B cell (primary cell): ENCODE measurements around the gene ITGAV. TPM values are rescaled to one million over a fixed set of nuclear protein-coding genes. Genes with fewer than 3 reads are reported as not detected.

Experiments used
- ATAC-seq: fragments of 200-7000 bp; cut with Tn5 transposase; one replicate; pipeline ENCODE4 v1.10.0; 2021; ENCODE audit warnings: low read depth, mild to moderate bottlenecking, moderate number of reproducible peaks, moderate library complexity
- CTCF ChIA-PET: fragments of 350-600 bp; sonication (Branson Sonifier 250); formaldehyde crosslinking; loops from one replicate; lab custom pipeline; 2021; ENCODE audit warnings: antibody characterized with exemption, inconsistent platforms; lab: Charles Lee
- POLR2A ChIA-PET: fragments of 350-600 bp; sonication (Branson Sonifier 250); formaldehyde crosslinking; loops from one replicate; lab custom pipeline; 2021; ENCODE audit warnings: antibody characterized with exemption; lab: Charles Lee
- DNase-seq: peaks from one replicate; pipeline ENCODE4 v3.0.0; 2013
- H2AFZ ChIP-seq: 2 replicates; pipeline ENCODE4 v1.6.1; 2012; ENCODE audit warnings: mild to moderate bottlenecking, low read depth, low read length; ENCODE audit not compliant: insufficient read depth, poor library complexity, severe bottlenecking
- H3K27ac ChIP-seq, 2 donors: 1 replicate in 1 of 2; 2 replicates in 1 of 2; pipeline ENCODE4 v1.5.1; 2012 to 2013; ENCODE audit warnings: low read length in 2 of 2, mild to moderate bottlenecking in 2 of 2, moderate library complexity in 1 of 2
- H3K27me3 ChIP-seq, 4 experiments: fragments of 200-600 bp in 1 of 4; sonication (generic) in 1 of 4; replicated peaks in 1 of 4; 1 replicate in 2 of 4; 2 replicates in 2 of 4; pipeline versions ENCODE4 v1.6.1 to v1.7.0; 2013 to 2016; ENCODE audit warnings: low read length in 3 of 4, mild to moderate bottlenecking in 2 of 4, mixed read lengths in 1 of 4, moderate library complexity in 1 of 4; ENCODE audit not compliant: insufficient read depth in 4 of 4, control insufficient read depth in 3 of 4; ENCODE audit errors: control extremely low read depth in 1 of 4
- H3K36me3 ChIP-seq, 2 experiments: replicated peaks in 1 of 2; 1 replicate in 1 of 2; 2 replicates in 1 of 2; pipeline versions ENCODE4 v1.6.1 to v1.7.1; 2013; ENCODE audit warnings: low read length in 1 of 2; ENCODE audit not compliant: insufficient read depth in 2 of 2, control insufficient read depth in 1 of 2; ENCODE audit errors: control extremely low read depth in 1 of 2, extremely low read depth in 1 of 2
- H3K4me1 ChIP-seq, 2 donors: fragments of 200-600 bp in 1 of 2; sonication (generic) in 1 of 2; 1 replicate in 1 of 2; 2 replicates in 1 of 2; pipeline versions ENCODE4 v1.5.1 to v1.6.1; 2013 to 2017; ENCODE audit warnings: low read length in 2 of 2; ENCODE audit not compliant: control insufficient read depth in 2 of 2, insufficient read depth in 2 of 2
- H3K4me2 ChIP-seq: replicated peaks from 2 replicates; pipeline ENCODE3; 2012; ENCODE audit warnings: mild to moderate bottlenecking, low read depth, low read length; ENCODE audit not compliant: poor library complexity, severe bottlenecking
- H3K4me3 ChIP-seq, 5 experiments: fragments of 200-600 bp in 1 of 5; sonication (generic) in 1 of 5; 1 replicate in 3 of 5; 2 replicates in 2 of 5; pipeline versions ENCODE4 v1.5.1 to v1.7.0; 2011 to 2016; ENCODE audit warnings: low read length in 4 of 5, mild to moderate bottlenecking in 4 of 5, low read depth in 2 of 5, control low read depth in 1 of 5, moderate library complexity in 1 of 5; ENCODE audit not compliant: insufficient read depth in 1 of 5; ENCODE audit errors: control extremely low read depth in 1 of 5, extremely low read depth in 1 of 5
- H3K79me2 ChIP-seq: fragments of 200-600 bp; sonication (generic); one replicate; pipeline ENCODE4 v1.6.0; 2016; ENCODE audit warnings: low read length; ENCODE audit not compliant: control insufficient read depth, insufficient read depth
- H3K9ac ChIP-seq: fragments of 200-600 bp; sonication (generic); 2 replicates; pipeline ENCODE4 v1.6.1; 2017; ENCODE audit warnings: mild to moderate bottlenecking, low read length, moderate library complexity
- H3K9me3 ChIP-seq, 3 donors: one replicate each; pipeline versions ENCODE4 v1.6.1 to v1.7.1; 2013; ENCODE audit warnings: low read length in 2 of 3; ENCODE audit not compliant: control insufficient read depth in 2 of 3, insufficient read depth in 1 of 3; ENCODE audit errors: control extremely low read depth in 1 of 3
- H4K20me1 ChIP-seq: 2 replicates; pipeline ENCODE4 v1.6.0; 2012; ENCODE audit warnings: mild to moderate bottlenecking, low read length; ENCODE audit not compliant: insufficient read depth, control insufficient read depth, poor library complexity, severe bottlenecking
- H3K27ac Mint-ChIP-seq: one replicate; pipeline ENCODE4 v1.8.0; 2021; ENCODE audit warnings: mixed read lengths
- H3K27me3 Mint-ChIP-seq: one replicate; pipeline ENCODE4 v1.8.0; 2021; ENCODE audit warnings: mixed read lengths
- H3K4me1 Mint-ChIP-seq: one replicate; pipeline ENCODE4 v1.8.0; 2021; ENCODE audit warnings: mixed read lengths
- H3K4me3 Mint-ChIP-seq: one replicate; pipeline ENCODE4 v1.8.0; 2021; ENCODE audit warnings: mixed read lengths
- H3K9me3 Mint-ChIP-seq: one replicate; pipeline ENCODE4 v1.8.0; 2022; ENCODE audit warnings: mixed read lengths; ENCODE audit not compliant: insufficient read depth
- EZH2 ChIP-seq: IDR thresholded peaks from 2 replicates; pipeline ENCODE4 v1.6.1; 2012; ENCODE audit warnings: borderline replicate concordance, low read depth, mild to moderate bottlenecking, moderate library complexity, low read length; ENCODE audit not compliant: insufficient read depth, poor library complexity, severe bottlenecking
- WGBS: methylation state at CpG from one replicate; pipeline ENCODE4 v1.1.5; 2013; ENCODE audit warnings: missing lambda C conversion rate; ENCODE audit not compliant: insufficient coverage; 5-methylcytosine and 5-hydroxymethylcytosine counted together
- intact Hi-C: fragments of 100-400 bp; cut with micrococcal nuclease; formaldehyde crosslinking; loops from one replicate; pipeline ENCODE4 v1.10.0; 2022
- polyA plus RNA-seq: library from polyadenylated mRNA; depleted of rRNA; stranded (reverse); fragments of >200 nt; gene quantifications from 2 replicates; pipeline ENCODE4 v1.2.3, GENCODE V29; 2012
- total RNA-seq, 2 donors: library from RNA; stranded (reverse); fragments of 120-200 nt in 1 of 2; gene quantifications; 1 replicate in 1 of 2; 2 replicates in 1 of 2; pipeline versions ENCODE4 v1.2.3 to v1.2.4, GENCODE V29; 2013 to 2022
- TF ChIP-seq, protein P1 (sequence below): fragments of 200-600 bp; IDR thresholded peaks from one replicate; pipeline ENCODE4 v1.8.0; 2022; ENCODE audit warnings: antibody characterized with exemption, mild to moderate bottlenecking

ITGAV gene
- total and polyA plus RNA-seq, 2 donors (not counting 1 experiment from before 2014, with no cell fraction given) = 0.58 to 3.6 TPM

DNA sequence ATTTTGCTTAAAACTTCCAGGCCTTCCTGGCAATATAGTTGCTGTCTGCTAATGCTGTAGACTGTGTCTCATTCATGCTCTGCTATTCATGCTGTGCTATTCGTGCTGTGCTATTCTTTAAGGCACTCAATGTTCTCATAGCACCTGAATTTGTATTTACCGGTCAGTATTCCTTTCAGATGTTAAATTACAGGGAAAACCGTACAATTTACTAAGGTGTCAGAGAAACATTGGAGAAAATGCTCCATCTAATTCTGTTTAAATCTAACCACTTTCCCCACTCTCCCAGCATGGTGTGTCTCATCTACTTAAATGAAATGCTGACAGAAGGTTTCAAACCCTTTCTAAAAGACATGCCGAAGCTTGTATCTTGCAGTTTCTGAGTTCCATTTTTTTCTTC, 129.0 kb downstream of the ITGAV start:
- intact Hi-C loops = no loop called here
- ATAC-seq (no peak), DNase-seq (no peak)
- H4K20me1 ChIP-seq = no peaks in the 10 kb centered on the region
- H2AFZ ChIP-seq = no peak overlapping the region
- H3K9me3 Mint-ChIP-seq = no peaks in the 10 kb centered on the region
- no peaks in the 10 kb centered on the region for H3K36me3 ChIP-seq
- no peak overlapping the region for H3K4me3 ChIP-seq
- H3K27ac ChIP-seq = no peak overlapping the region
- no peak overlapping the region for H3K9ac ChIP-seq
- 70% methylated on average over 1 of the region's 4 CpGs for WGBS
- no peaks in the 10 kb centered on the region for H3K4me1 ChIP-seq
- no peaks in the 10 kb centered on the region for H3K79me2 ChIP-seq
- no peaks in the 10 kb centered on the region for H3K4me1 Mint-ChIP-seq
- CTCF ChIA-PET = no interaction called here
- H3K4me2 ChIP-seq = no peak overlapping the region
- POLR2A ChIA-PET = no interaction called here
- no peak overlapping the region for H3K4me3 Mint-ChIP-seq
- TF ChIP-seq, protein P1, sequence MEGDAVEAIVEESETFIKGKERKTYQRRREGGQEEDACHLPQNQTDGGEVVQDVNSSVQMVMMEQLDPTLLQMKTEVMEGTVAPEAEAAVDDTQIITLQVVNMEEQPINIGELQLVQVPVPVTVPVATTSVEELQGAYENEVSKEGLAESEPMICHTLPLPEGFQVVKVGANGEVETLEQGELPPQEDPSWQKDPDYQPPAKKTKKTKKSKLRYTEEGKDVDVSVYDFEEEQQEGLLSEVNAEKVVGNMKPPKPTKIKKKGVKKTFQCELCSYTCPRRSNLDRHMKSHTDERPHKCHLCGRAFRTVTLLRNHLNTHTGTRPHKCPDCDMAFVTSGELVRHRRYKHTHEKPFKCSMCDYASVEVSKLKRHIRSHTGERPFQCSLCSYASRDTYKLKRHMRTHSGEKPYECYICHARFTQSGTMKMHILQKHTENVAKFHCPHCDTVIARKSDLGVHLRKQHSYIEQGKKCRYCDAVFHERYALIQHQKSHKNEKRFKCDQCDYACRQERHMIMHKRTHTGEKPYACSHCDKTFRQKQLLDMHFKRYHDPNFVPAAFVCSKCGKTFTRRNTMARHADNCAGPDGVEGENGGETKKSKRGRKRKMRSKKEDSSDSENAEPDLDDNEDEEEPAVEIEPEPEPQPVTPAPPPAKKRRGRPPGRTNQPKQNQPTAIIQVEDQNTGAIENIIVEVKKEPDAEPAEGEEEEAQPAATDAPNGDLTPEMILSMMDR = no peak
- TF ChIP-seq EZH2 = no peak
- no peaks in the 10 kb centered on the region for H3K9me3 ChIP-seq
- no peaks in the 10 kb centered on the region for H3K27me3 ChIP-seq
- no peaks in the 10 kb centered on the region for H3K27me3 Mint-ChIP-seq
- H3K27ac Mint-ChIP-seq = no peak overlapping the region

DNA sequence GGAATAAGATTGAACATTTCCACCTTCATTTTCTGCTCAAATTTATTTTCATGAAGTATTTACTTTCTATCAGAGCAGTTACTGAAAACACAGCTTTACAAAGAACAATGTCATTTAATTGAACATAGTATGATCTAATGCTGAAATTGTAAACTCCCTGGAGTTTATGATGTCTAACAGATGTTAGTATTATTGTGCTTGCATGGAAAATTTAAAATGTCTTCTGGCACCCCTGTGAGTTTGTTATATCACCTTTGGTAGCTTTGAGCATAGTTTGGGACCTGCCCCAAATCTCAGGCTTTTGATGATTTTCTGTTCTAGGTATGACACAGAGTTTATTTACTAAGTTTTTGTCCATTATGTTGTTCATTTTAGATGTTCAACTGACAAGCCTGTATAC, 132.1 kb downstream of the ITGAV start:
- TF ChIP-seq, protein P1 = no peak
- no peak for TF ChIP-seq EZH2
- Histone ChIP-seq H3K9ac (no peak overlapping the region), H3K4me2 (no peak overlapping the region), H3K9me3 (no peaks in the 10 kb centered on the region), H4K20me1 (no peaks in the 10 kb centered on the region), H3K4me3 (no peak overlapping the region), H3K79me2 (no peaks in the 10 kb centered on the region), H3K4me1 (no peaks in the 10 kb centered on the region), H3K27ac (no peak overlapping the region), H3K36me3 (no peaks in the 10 kb centered on the region), H3K27me3 (no peaks in the 10 kb centered on the region), H2AFZ (no peak overlapping the region)
- DNase-seq = no peak
- intact Hi-C loops = no loop called here
- Mint-ChIP-seq H3K27me3 (no peaks in the 10 kb centered on the region), H3K4me3 (no peak overlapping the region), H3K4me1 (no peaks in the 10 kb centered on the region), H3K27ac (no peak overlapping the region), H3K9me3 (no peaks in the 10 kb centered on the region)
- POLR2A ChIA-PET = no interaction called here
- no peak for ATAC-seq
- CTCF ChIA-PET = no interaction called here
